H9 (cell line): Measurements from ENCODE around the gene OSBPL10. TPM values are rescaled to one million over a fixed set of nuclear protein-coding genes. Genes with fewer than 3 reads are reported as not detected.
A peak's percentile ranks its signal among the peaks of the same experiment; 100 is the strongest.

Experiments used
- DNase-seq: peaks from one replicate; pipeline ENCODE4 v3.0.0-alpha.2; 2017
- H2AFZ ChIP-seq: one replicate; pipeline ENCODE4 v1.6.1; 2013; ENCODE audit warnings: mild to moderate bottlenecking, low read length, control low read depth, moderate library complexity
- H2AK5ac ChIP-seq: 2 replicates; pipeline ENCODE4 v1.6.1; 2013; ENCODE audit warnings: low read length, control low read depth, mixed read lengths; ENCODE audit not compliant: insufficient read length
- H2BK120ac ChIP-seq: one replicate; pipeline ENCODE4 v1.6.1; 2013; ENCODE audit warnings: low read depth, mild to moderate bottlenecking, low read length, control low read depth, inconsistent platforms; ENCODE audit not compliant: poor library complexity, severe bottlenecking
- H2BK12ac ChIP-seq: 2 replicates; pipeline ENCODE4 v1.6.1; 2013; ENCODE audit warnings: low read length, control low read depth, mixed read lengths, low read depth; ENCODE audit not compliant: insufficient read length
- H2BK15ac ChIP-seq: 2 replicates; pipeline ENCODE4 v1.6.1; 2013; ENCODE audit warnings: low read depth, low read length, control low read depth
- H2BK20ac ChIP-seq: one replicate; pipeline ENCODE4 v1.6.1; 2013; ENCODE audit warnings: low read depth, mild to moderate bottlenecking, low read length, control low read depth, inconsistent platforms; ENCODE audit not compliant: poor library complexity, severe bottlenecking
- H2BK5ac ChIP-seq: 2 replicates; pipeline ENCODE4 v1.6.1; 2013; ENCODE audit warnings: low read length, control low read depth, mixed read lengths; ENCODE audit not compliant: insufficient read length
- H3K14ac ChIP-seq: 2 replicates; pipeline ENCODE4 v1.6.1; 2013; ENCODE audit warnings: low read length, control low read depth; ENCODE audit not compliant: insufficient read depth
- H3K18ac ChIP-seq: 2 replicates; pipeline ENCODE4 v1.6.1; 2013; ENCODE audit warnings: low read depth, mild to moderate bottlenecking, mixed read lengths, low read length, control low read depth; ENCODE audit not compliant: insufficient read length
- H3K23ac ChIP-seq: 2 replicates; pipeline ENCODE4 v1.6.1; 2013; ENCODE audit warnings: low read length, control low read depth, mixed read lengths, low read depth; ENCODE audit not compliant: insufficient read length
- H3K23me2 ChIP-seq: 2 replicates; pipeline ENCODE4 v1.6.1; 2013; ENCODE audit warnings: low read depth, mild to moderate bottlenecking, mixed read lengths, low read length, control low read depth; ENCODE audit not compliant: insufficient read length, poor library complexity, severe bottlenecking
- H3K27ac ChIP-seq: 2 replicates; pipeline ENCODE4 v1.5.1; 2013; ENCODE audit warnings: low read length, control low read depth, mixed read lengths, low read depth; ENCODE audit not compliant: insufficient read length
- H3K27me3 ChIP-seq: 2 replicates; pipeline ENCODE4 v1.6.1; 2013; ENCODE audit warnings: low read length, control low read depth, inconsistent platforms; ENCODE audit not compliant: insufficient read depth
- H3K4ac ChIP-seq: 2 replicates; pipeline ENCODE4 v1.6.1; 2013; ENCODE audit warnings: low read depth, mild to moderate bottlenecking, control low read depth, inconsistent platforms, low read length, moderate library complexity
- H3K4me1 ChIP-seq: 2 replicates; pipeline ENCODE4 v1.6.1; 2013; ENCODE audit warnings: low read length, control low read depth, inconsistent platforms; ENCODE audit not compliant: insufficient read depth
- H3K4me2 ChIP-seq: 2 replicates; pipeline ENCODE4 v1.6.1; 2013; ENCODE audit warnings: low read length, control low read depth, mixed read lengths; ENCODE audit not compliant: insufficient read length, insufficient read depth
- H3K56ac ChIP-seq: 2 replicates; pipeline ENCODE4 v1.6.1; 2013; ENCODE audit warnings: low read depth, mild to moderate bottlenecking, mixed read lengths, low read length, control low read depth; ENCODE audit not compliant: insufficient read length
- H3K79me1 ChIP-seq: 2 replicates; pipeline ENCODE4 v1.6.1; 2013; ENCODE audit warnings: low read depth, mild to moderate bottlenecking, moderate library complexity, low read length, control low read depth, inconsistent platforms; ENCODE audit not compliant: insufficient read depth, poor library complexity, severe bottlenecking
- H3K79me2 ChIP-seq: 2 replicates; pipeline ENCODE4 v1.6.1; 2013; ENCODE audit warnings: low read length, control low read depth, inconsistent platforms; ENCODE audit not compliant: insufficient read depth
- H3K9ac ChIP-seq: 2 replicates; pipeline ENCODE4 v1.6.1; 2013; ENCODE audit warnings: low read length, control low read depth, mixed read lengths; ENCODE audit not compliant: insufficient read length; ENCODE audit errors: extremely low read depth
- H3K9me3 ChIP-seq: one replicate; pipeline ENCODE4 v1.6.1; 2013; ENCODE audit warnings: low read depth, low read length, inconsistent platforms; ENCODE audit not compliant: control insufficient read depth
- H3T11ph ChIP-seq: one replicate; pipeline ENCODE4 v1.6.1; 2013; ENCODE audit warnings: mild to moderate bottlenecking, low read length, control low read depth, inconsistent platforms
- H4K20me1 ChIP-seq: one replicate; pipeline ENCODE4 v1.6.1; 2013; ENCODE audit not compliant: control insufficient read depth, insufficient read length, insufficient read depth
- H4K5ac ChIP-seq: 2 replicates; pipeline ENCODE4 v1.6.1; 2013; ENCODE audit warnings: low read depth, mild to moderate bottlenecking, mixed read lengths, low read length, control low read depth; ENCODE audit not compliant: insufficient read length
- H4K8ac ChIP-seq: replicated peaks from 2 replicates; pipeline ENCODE4 v1.6.1; 2013; ENCODE audit warnings: low read length, control low read depth, mixed read lengths, low read depth; ENCODE audit not compliant: insufficient read length
- H4K91ac ChIP-seq: 2 replicates; pipeline ENCODE4 v1.6.1; 2013; ENCODE audit warnings: low read depth, mild to moderate bottlenecking, moderate library complexity, mixed read lengths, low read length, control low read depth; ENCODE audit not compliant: insufficient read length
- H3K27ac Mint-ChIP-seq, 3 experiments: 2 replicates in 2 of 3; 3 replicates in 1 of 3; pipeline ENCODE4 v1.8.0; 2020 to 2021; ENCODE audit warnings: mixed read lengths in 3 of 3, mild to moderate bottlenecking in 1 of 3, moderate library complexity in 1 of 3
- H3K27me3 Mint-ChIP-seq: 2 replicates; pipeline ENCODE4 v1.8.0; 2021; ENCODE audit warnings: low read depth, mild to moderate bottlenecking, moderate library complexity, mixed read lengths
- H3K36me3 Mint-ChIP-seq, 3 experiments: 2 replicates in 2 of 3; 3 replicates in 1 of 3; pipeline ENCODE4 v1.8.0; 2020 to 2021; ENCODE audit warnings: low read depth in 3 of 3, mixed read lengths in 3 of 3; ENCODE audit not compliant: insufficient read depth in 1 of 3
- H3K4me1 Mint-ChIP-seq, 2 experiments: 2 replicates each; pipeline ENCODE4 v1.8.0; 2020; ENCODE audit warnings: mixed read lengths in 2 of 2
- H3K4me3 Mint-ChIP-seq, 2 experiments: 2 replicates in 1 of 2; 3 replicates in 1 of 2; pipeline ENCODE4 v1.8.0; 2020 to 2021; ENCODE audit warnings: mild to moderate bottlenecking in 2 of 2, mixed read lengths in 2 of 2, moderate library complexity in 1 of 2
- H3K9me3 Mint-ChIP-seq, 2 experiments: 2 replicates in 1 of 2; 3 replicates in 1 of 2; pipeline ENCODE4 v1.8.0; 2020; ENCODE audit warnings: mild to moderate bottlenecking in 2 of 2, mixed read lengths in 2 of 2, moderate library complexity in 1 of 2
- WGBS: extraction: QIAGEN DNeasy Blood & Tissue Kit; methylation state at CpG from one replicate; pipeline ENCODE4 v1.1.7; 2013; ENCODE audit warnings: missing lambda C conversion rate, low lambda C conversion rate, mixed read lengths; ENCODE audit not compliant: insufficient read length; ENCODE audit errors: extremely low coverage; 5-methylcytosine and 5-hydroxymethylcytosine counted together
- total RNA-seq: library from RNA; stranded (reverse); gene quantifications from 2 replicates; pipeline ENCODE4 v1.2.1, GENCODE V29; 2021
- TF ChIP-seq, protein P1 (sequence below): fragments of 200-600 bp; sonication (generic); conservative IDR thresholded peaks from 3 replicates; pipeline ENCODE4 v1.8.0; 2021; ENCODE audit warnings: antibody characterized with exemption, mild to moderate bottlenecking

The OSBPL10 gene
- total RNA-seq, 1 experiment from 2014 or later: 42.7 TPM

GRCh38 chr3:31882431-31882830, 98.6 kb downstream of the OSBPL10 start:
- H2BK5ac ChIP-seq: no peak overlapping the region
- TF ChIP-seq, protein P1, sequence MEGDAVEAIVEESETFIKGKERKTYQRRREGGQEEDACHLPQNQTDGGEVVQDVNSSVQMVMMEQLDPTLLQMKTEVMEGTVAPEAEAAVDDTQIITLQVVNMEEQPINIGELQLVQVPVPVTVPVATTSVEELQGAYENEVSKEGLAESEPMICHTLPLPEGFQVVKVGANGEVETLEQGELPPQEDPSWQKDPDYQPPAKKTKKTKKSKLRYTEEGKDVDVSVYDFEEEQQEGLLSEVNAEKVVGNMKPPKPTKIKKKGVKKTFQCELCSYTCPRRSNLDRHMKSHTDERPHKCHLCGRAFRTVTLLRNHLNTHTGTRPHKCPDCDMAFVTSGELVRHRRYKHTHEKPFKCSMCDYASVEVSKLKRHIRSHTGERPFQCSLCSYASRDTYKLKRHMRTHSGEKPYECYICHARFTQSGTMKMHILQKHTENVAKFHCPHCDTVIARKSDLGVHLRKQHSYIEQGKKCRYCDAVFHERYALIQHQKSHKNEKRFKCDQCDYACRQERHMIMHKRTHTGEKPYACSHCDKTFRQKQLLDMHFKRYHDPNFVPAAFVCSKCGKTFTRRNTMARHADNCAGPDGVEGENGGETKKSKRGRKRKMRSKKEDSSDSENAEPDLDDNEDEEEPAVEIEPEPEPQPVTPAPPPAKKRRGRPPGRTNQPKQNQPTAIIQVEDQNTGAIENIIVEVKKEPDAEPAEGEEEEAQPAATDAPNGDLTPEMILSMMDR: no peak
- no peak for DNase-seq
- no peak overlapping the region for H2BK20ac ChIP-seq
- no peak overlapping the region for H4K91ac ChIP-seq
- no peak overlapping the region for H3K27ac ChIP-seq
- no peaks in the 10 kb centered on the region for H3K9me3 Mint-ChIP-seq
- H3K4me3 Mint-ChIP-seq: no peak overlapping the region
- H2BK12ac ChIP-seq: no peak overlapping the region
- no CpG with 5 or more reads among the region's 4 CpGs for WGBS
- no peak overlapping the region for H3K56ac ChIP-seq
- H3T11ph ChIP-seq: no peak overlapping the region
- H3K9me3 ChIP-seq: no peaks in the 10 kb centered on the region
- no peaks in the 10 kb centered on the region for H3K23me2 ChIP-seq
- H3K14ac ChIP-seq: no peak overlapping the region
- no peak overlapping the region for H2AK5ac ChIP-seq
- H3K79me1 ChIP-seq: peaks cover 12% of the 10 kb centered on the region
- H3K4ac ChIP-seq: no peak overlapping the region
- H4K20me1 ChIP-seq: no peaks in the 10 kb centered on the region
- no peak overlapping the region for H4K8ac ChIP-seq
- peak overlapping the region in 1 of 3 experiments; percentile 18; a peak in 2 of 7 replicates for H3K27ac Mint-ChIP-seq
- no peak overlapping the region for H3K9ac ChIP-seq
- peaks cover 20% of the 10 kb centered on the region; the same call in 1 of the 2 replicates for H3K79me2 ChIP-seq
- H3K27me3 ChIP-seq: no peaks in the 10 kb centered on the region
- H2BK120ac ChIP-seq: no peak overlapping the region
- peaks cover 0 to 3% (median 2%) of the 10 kb centered on the region in 3 experiments; a peak in 4 of 7 replicates for H3K36me3 Mint-ChIP-seq
- peaks cover 18% of the 10 kb centered on the region in 2 experiments for H3K4me1 Mint-ChIP-seq
- no peak overlapping the region for H3K18ac ChIP-seq
- no peak overlapping the region for H3K4me2 ChIP-seq
- no peak overlapping the region for H2AFZ ChIP-seq
- H3K27me3 Mint-ChIP-seq: no peaks in the 10 kb centered on the region
- H3K4me1 ChIP-seq: peaks cover 8% of the 10 kb centered on the region
- no peak overlapping the region for H2BK15ac ChIP-seq
- no peak overlapping the region for H4K5ac ChIP-seq
- no peak overlapping the region for H3K23ac ChIP-seq
